ENCODE results near the gene DLG1.
A peak's percentile ranks its signal among the peaks of the same experiment; 100 is the strongest.

The DLG1 gene

GRCh38 chr3:197229178-197229577 lies 69.2 kb downstream of the DLG1 start:
- POLR2A ChIA-PET (ENCODE audit: low non-redundant PET), result no interaction called here
- DNase-seq (ENCODE audit: low spot score), result no peak
- TF ChIP-seq CTCF (conservative IDR thresholded peaks at IDR 0.05; ENCODE audit: low read depth), result no peak
- no peak overlapping the region for H3K27ac ChIP-seq
- CTCF ChIA-PET, result interaction anchor here (0.6 to 1.2 kb wide), 2 partner anchors 28 to 271 kb away, joined by 3 to 4 read pairs; no protein-coding TSS in a partner anchor

- CTCF ChIA-PET, result interaction anchor here (0.6 to 1.0 kb wide), 2 partner anchors 29 to 142 kb away, joined by 3 to 5 read pairs; no protein-coding TSS in a partner anchor
- TF ChIP-seq CTCF (conservative IDR thresholded peaks at IDR 0.05; ENCODE audit: low read depth), result no peak
- no peak overlapping the region for H3K27ac ChIP-seq
- DNase-seq (ENCODE audit: low spot score), result no peak
- POLR2A ChIA-PET (ENCODE audit: low non-redundant PET), result no interaction called here
Observed at GRCh38 chr3:197227780-197228574, 70.4 kb downstream of the DLG1 start.

GRCh38 chr3:197226179-197226578 lies 72.2 kb downstream of the DLG1 start:
- POLR2A ChIA-PET (ENCODE audit: low non-redundant PET), result no interaction called here
- H3K27ac ChIP-seq, result no peak overlapping the region
- TF ChIP-seq CTCF (conservative IDR thresholded peaks at IDR 0.05; ENCODE audit: low read depth), result no peak
- CTCF ChIA-PET, result interaction anchor here (0.6 kb wide), 1 partner anchor 30 kb away, joined by 3 read pairs; no protein-coding TSS in a partner anchor
- no peak for DNase-seq (ENCODE audit: low spot score)

GRCh38 chr3:197225579-197225978 lies 72.8 kb downstream of the DLG1 start:
- TF ChIP-seq CTCF (conservative IDR thresholded peaks at IDR 0.05; ENCODE audit: low read depth), result no peak
- DNase-seq (ENCODE audit: low spot score), result no peak
- POLR2A ChIA-PET (ENCODE audit: low non-redundant PET), result no interaction called here
- CTCF ChIA-PET, result interaction anchor here (1.1 kb wide), 1 partner anchor 228 kb away, joined by 5 read pairs; no protein-coding TSS in a partner anchor
- H3K27ac ChIP-seq, result no peak overlapping the region

GRCh38 chr3:197224034-197224444 lies 74.4 kb downstream of the DLG1 start:
- peak; percentile 49 for DNase-seq (ENCODE audit: low spot score)
- CTCF ChIA-PET, result interaction anchor here (0.7 to 1.0 kb wide), 3 partner anchors 11 to 278 kb away, joined by 3 to 6 read pairs (median 4); no protein-coding TSS in a partner anchor
- no peak overlapping the region for H3K27ac ChIP-seq
- TF ChIP-seq CTCF (conservative IDR thresholded peaks at IDR 0.05; ENCODE audit: low read depth), result peak; percentile 75
- POLR2A ChIA-PET (ENCODE audit: low non-redundant PET), result no interaction called here

GRCh38 chr3:197222937-197223370 lies 75.5 kb downstream of the DLG1 start:
- DNase-seq (ENCODE audit: low spot score), result no peak

More at GRCh38 chr3:197222937-197223370, 75.5 kb downstream of the DLG1 start:
- ChIA-PET POLR2A (ENCODE audit: low non-redundant PET) (no interaction called here), CTCF (interaction anchor here (0.6 to 2.4 kb wide), 4 partner anchors 10 to 231 kb away, joined by 3 to 10 read pairs (median 4); no protein-coding TSS in a partner anchor)
- H3K27ac ChIP-seq, result no peak overlapping the region
- TF ChIP-seq CTCF (conservative IDR thresholded peaks at IDR 0.05; ENCODE audit: low read depth), result no peak
